Sigmoid colon (tissue), 7 donors: ENCODE data around the gene MLLT3. TPM values are rescaled to one million over a fixed set of nuclear protein-coding genes. Genes with fewer than 3 reads are reported as not detected.

ENCODE experiments used
- DNase-seq: peaks from one replicate; pipeline ENCODE4 v3.0.0-alpha.2; 2019
- H3K27ac ChIP-seq, 4 donors: fragments of 200-600 bp; sonication (generic); one replicate each; pipeline ENCODE4 v1.5.1; 2016 to 2019; ENCODE audit warnings: mild to moderate bottlenecking in 1 of 4
- H3K27me3 ChIP-seq, 3 donors: fragments of 200-600 bp; sonication (generic); one replicate each; pipeline ENCODE4 v1.5.1; 2019; ENCODE audit warnings: mild to moderate bottlenecking in 1 of 3
- H3K36me3 ChIP-seq, 4 donors: fragments of 200-600 bp; sonication (generic); one replicate each; pipeline ENCODE4 v1.5.1; 2016 to 2019
- H3K4me1 ChIP-seq, 4 donors: fragments of 200-600 bp; sonication (generic); one replicate each; pipeline ENCODE4 v1.5.1; 2017 to 2019
- H3K4me3 ChIP-seq, 4 donors: fragments of 200-600 bp; sonication (generic); one replicate each; pipeline ENCODE4 v1.5.1; 2017 to 2019; ENCODE audit warnings: mild to moderate bottlenecking in 2 of 4, moderate library complexity in 1 of 4
- H3K9me3 ChIP-seq, 4 donors: fragments of 200-600 bp in 3 of 4; sonication (generic) in 3 of 4; one replicate each; pipeline versions ENCODE4 v1.5.1 to v1.6.1; 2013 to 2019
- EP300 ChIP-seq, 4 donors: sonication (generic); formaldehyde crosslinking; IDR thresholded peaks; one replicate each; pipeline ENCODE4 v1.6.1; 2017; ENCODE audit warnings: antibody characterized with exemption in 4 of 4
- POLR2A ChIP-seq, 2 donors: fragments of 450-650 bp; IDR thresholded peaks; one replicate each; pipeline ENCODE4 v1.6.1; 2016; ENCODE audit warnings: antibody characterized with exemption in 2 of 2, mild to moderate bottlenecking in 2 of 2, moderate library complexity in 2 of 2
- POLR2AphosphoS5 ChIP-seq, 4 donors: sonication (generic); formaldehyde crosslinking; IDR thresholded peaks; one replicate each; pipeline ENCODE4 v1.6.1; 2017; ENCODE audit warnings: antibody characterized with exemption in 4 of 4
- WGBS, 2 donors: extraction: QIAGEN DNeasy Blood & Tissue Kit; methylation state at CpG; one replicate each; pipeline ENCODE4 v1.1.7; 2013; 5-methylcytosine and 5-hydroxymethylcytosine counted together
- intact Hi-C: fragments of 100-400 bp; cut with DNase I; formaldehyde crosslinking; loops from one replicate; pipeline ENCODE4 v1.15.1; 2023
- polyA plus RNA-seq, 3 donors: library from polyadenylated mRNA; stranded (reverse); fragments of 200-250 nt; gene quantifications; one replicate each; pipeline ENCODE4 v1.2.3, GENCODE V29; 2013
- total RNA-seq, 4 donors: library from RNA; depleted of rRNA; stranded (reverse); fragments of >200 nt; gene quantifications; one replicate each; pipeline ENCODE4 v1.1.0, GENCODE V29; 2016
- TF ChIP-seq, protein P1 (sequence below), 4 experiments: fragments of 450-650 bp in 3 of 4; fragments of 200-600 bp in 1 of 4; IDR thresholded peaks; one replicate each; pipeline ENCODE4 v1.5.1; 2016 to 2019; ENCODE audit warnings: antibody characterized with exemption in 4 of 4, mild to moderate bottlenecking in 3 of 4, moderate library complexity in 2 of 4
- donor health status: healthy with polysubstance abuse.
- donor health status: Bipolar disorder and iron deficiency.
- donor health status: healthy.

Gene MLLT3
- total and polyA plus RNA-seq, 7 donors, result 19.0 to 132 (median 25.0) TPM

DNA sequence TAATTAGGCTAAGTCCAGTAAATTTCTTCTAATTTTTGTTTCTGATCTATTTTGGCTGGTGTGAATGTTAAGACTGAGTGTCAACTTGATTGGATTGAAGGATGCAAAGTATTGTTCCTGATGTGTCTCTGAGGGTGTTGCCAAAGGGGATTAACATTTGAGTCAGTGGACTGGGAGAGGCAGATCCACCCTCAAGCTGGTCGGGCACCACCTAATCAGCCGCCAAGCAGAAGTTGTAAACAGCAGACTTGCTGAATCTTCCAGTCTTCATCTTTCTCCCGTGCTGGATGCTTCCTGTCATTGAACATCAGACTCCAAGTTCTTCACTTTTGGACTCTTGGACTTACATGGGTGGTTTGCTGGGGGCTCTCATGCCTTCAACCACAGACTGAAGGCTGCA lies 21.4 kb upstream of the MLLT3 start:
- H3K4me3 ChIP-seq, result no peak overlapping the region
- intact Hi-C loops, result no loop called here
- no peaks in the 10 kb centered on the region for H3K9me3 ChIP-seq
- H3K36me3 ChIP-seq, result no peaks in the 10 kb centered on the region
- WGBS, 2 donors, result 74 to 83% methylated on average over 3 of the region's 3 CpGs
- no peak for DNase-seq
- H3K27ac ChIP-seq, result no peak overlapping the region
- no peaks in the 10 kb centered on the region for H3K4me1 ChIP-seq
- no peaks in the 10 kb centered on the region for H3K27me3 ChIP-seq
- TF ChIP-seq, protein P1, sequence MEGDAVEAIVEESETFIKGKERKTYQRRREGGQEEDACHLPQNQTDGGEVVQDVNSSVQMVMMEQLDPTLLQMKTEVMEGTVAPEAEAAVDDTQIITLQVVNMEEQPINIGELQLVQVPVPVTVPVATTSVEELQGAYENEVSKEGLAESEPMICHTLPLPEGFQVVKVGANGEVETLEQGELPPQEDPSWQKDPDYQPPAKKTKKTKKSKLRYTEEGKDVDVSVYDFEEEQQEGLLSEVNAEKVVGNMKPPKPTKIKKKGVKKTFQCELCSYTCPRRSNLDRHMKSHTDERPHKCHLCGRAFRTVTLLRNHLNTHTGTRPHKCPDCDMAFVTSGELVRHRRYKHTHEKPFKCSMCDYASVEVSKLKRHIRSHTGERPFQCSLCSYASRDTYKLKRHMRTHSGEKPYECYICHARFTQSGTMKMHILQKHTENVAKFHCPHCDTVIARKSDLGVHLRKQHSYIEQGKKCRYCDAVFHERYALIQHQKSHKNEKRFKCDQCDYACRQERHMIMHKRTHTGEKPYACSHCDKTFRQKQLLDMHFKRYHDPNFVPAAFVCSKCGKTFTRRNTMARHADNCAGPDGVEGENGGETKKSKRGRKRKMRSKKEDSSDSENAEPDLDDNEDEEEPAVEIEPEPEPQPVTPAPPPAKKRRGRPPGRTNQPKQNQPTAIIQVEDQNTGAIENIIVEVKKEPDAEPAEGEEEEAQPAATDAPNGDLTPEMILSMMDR (IDR thresholded peaks at IDR 0.05), result no peak
- TF ChIP-seq EP300 (IDR thresholded peaks at IDR 0.05) (no peak), POLR2A (IDR thresholded peaks at IDR 0.05) (no peak), POLR2AphosphoS5 (IDR thresholded peaks at IDR 0.05) (no peak)

GRCh38 chr9:20642045-20642444 lies 19.7 kb upstream of the MLLT3 start:
- Histone ChIP-seq H3K36me3 (no peaks in the 10 kb centered on the region), H3K27ac (no peak overlapping the region), H3K9me3 (no peaks in the 10 kb centered on the region), H3K4me3 (no peak overlapping the region), H3K4me1 (no peaks in the 10 kb centered on the region), H3K27me3 (no peaks in the 10 kb centered on the region)
- TF ChIP-seq EP300 (IDR thresholded peaks at IDR 0.05) (no peak), POLR2AphosphoS5 (IDR thresholded peaks at IDR 0.05) (no peak), POLR2A (IDR thresholded peaks at IDR 0.05) (no peak)
- TF ChIP-seq, protein P1 (IDR thresholded peaks at IDR 0.05), result no peak
- no peak for DNase-seq
- intact Hi-C loops, result no loop called here
- WGBS, 2 donors, result 77 to 92% methylated on average over 1 of the region's 1 CpG

GRCh38 chr9:20640331-20641187 lies 18.3 kb upstream of the MLLT3 start:
- intact Hi-C loops, result no loop called here
- no peak overlapping the region for H3K4me3 ChIP-seq
- H3K9me3 ChIP-seq, result no peaks in the 10 kb centered on the region
- no peaks in the 10 kb centered on the region for H3K27me3 ChIP-seq
- H3K4me1 ChIP-seq, result no peaks in the 10 kb centered on the region
- WGBS, 2 donors, result 38 to 50% methylated on average over 7 of the region's 7 CpGs
- H3K36me3 ChIP-seq, result no peaks in the 10 kb centered on the region
- H3K27ac ChIP-seq, result no peak overlapping the region
- peak; percentile 68 for DNase-seq
- TF ChIP-seq EP300 (IDR thresholded peaks at IDR 0.05) (no peak), POLR2AphosphoS5 (IDR thresholded peaks at IDR 0.05) (no peak), POLR2A (IDR thresholded peaks at IDR 0.05) (no peak)
- TF ChIP-seq, protein P1 (IDR thresholded peaks at IDR 0.05), result no peak

DNA sequence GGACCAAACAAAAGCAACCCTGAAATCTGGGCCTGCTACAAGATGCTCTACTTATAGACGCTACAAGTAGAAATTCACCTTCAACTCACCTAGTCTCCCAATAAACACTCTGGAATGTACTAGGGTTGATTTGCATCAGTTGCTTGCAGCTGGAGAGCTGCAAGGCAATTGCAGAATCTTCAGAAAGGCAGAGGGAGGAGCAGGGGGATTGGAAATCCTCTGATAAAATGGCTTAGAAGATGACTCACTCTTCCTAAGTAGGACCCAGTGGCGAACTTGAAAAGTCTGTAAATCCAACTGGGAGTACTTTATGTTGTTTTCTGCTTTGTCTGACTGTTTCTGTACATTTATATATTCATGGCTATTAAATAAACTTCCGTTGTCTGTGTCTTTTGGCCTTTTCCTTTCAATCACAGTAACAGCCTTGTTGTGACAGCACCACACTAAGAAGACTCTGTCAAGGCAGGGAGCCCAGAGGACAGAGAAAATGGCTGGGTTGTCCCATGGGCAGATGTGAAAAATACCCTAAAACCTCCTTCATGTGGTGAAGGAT lies 14.7 kb upstream of the MLLT3 start:
- H3K36me3 ChIP-seq, result no peaks in the 10 kb centered on the region
- H3K4me1 ChIP-seq, result no peaks in the 10 kb centered on the region
- no peak overlapping the region for H3K27ac ChIP-seq
- H3K27me3 ChIP-seq, result no peaks in the 10 kb centered on the region
- no peak for DNase-seq
- intact Hi-C loops, result no loop called here
- H3K9me3 ChIP-seq, result no peaks in the 10 kb centered on the region
- TF ChIP-seq POLR2AphosphoS5 (IDR thresholded peaks at IDR 0.05) (no peak), POLR2A (IDR thresholded peaks at IDR 0.05) (no peak), EP300 (IDR thresholded peaks at IDR 0.05) (no peak)
- TF ChIP-seq, protein P1 (IDR thresholded peaks at IDR 0.05), result no peak
- H3K4me3 ChIP-seq, result no peak overlapping the region
- 82 to 89% methylated on average over 3 of the region's 3 CpGs for WGBS, 2 donors
